K562 (cell line): ENCODE data around the gene SNX4. TPM values are rescaled to one million over a fixed set of nuclear protein-coding genes. Genes with fewer than 3 reads are reported as not detected.
A peak's percentile ranks its signal among the peaks of the same experiment; 100 is the strongest.

Experiments used
- CHD1 ChIP-seq: fragments of 200-600 bp; sonication (generic); IDR thresholded peaks from one replicate; pipeline ENCODE4 v1.6.1; 2012; ENCODE audit warnings: mild to moderate bottlenecking, moderate library complexity, low read length, inconsistent platforms
- CSDE1 ChIP-seq, 2 experiments: fragments of 450-650 bp; IDR thresholded peaks; 2 replicates each; pipeline ENCODE4 v1.6.1; 2016; ENCODE audit warnings: mild to moderate bottlenecking in 1 of 2
- DDX20 ChIP-seq: fragments of 450-650 bp; IDR thresholded peaks from 2 replicates; pipeline ENCODE4 v1.6.1; 2016; ENCODE audit warnings: missing genetic modification characterization, low read depth, mild to moderate bottlenecking, missing compliant biosample characterization, moderate library complexity
- EP400 ChIP-seq: fragments of 450-650 bp; IDR thresholded peaks from 2 replicates; pipeline ENCODE4 v1.6.1; 2017; ENCODE audit warnings: antibody characterized with exemption, mild to moderate bottlenecking, moderate library complexity
- GABPB1 ChIP-seq: sonication (generic); formaldehyde crosslinking; IDR thresholded peaks from 2 replicates; pipeline ENCODE4 v1.8.0; 2022; ENCODE audit warnings: mild to moderate bottlenecking, missing genetic modification reagents
- GATA2 ChIP-seq: sonication (generic); formaldehyde crosslinking; IDR thresholded peaks from 2 replicates; pipeline ENCODE4 v1.4.0; 2020; ENCODE audit warnings: mild to moderate bottlenecking, missing genetic modification reagents
- HNRNPUL1 ChIP-seq: fragments of 200-400 bp; formaldehyde crosslinking; IDR thresholded peaks from 2 replicates; pipeline ENCODE4 v1.6.1; 2017; ENCODE audit warnings: low read length
- KAT8 ChIP-seq: fragments of 450-650 bp; IDR thresholded peaks from 2 replicates; pipeline ENCODE4 v1.6.1; 2016; ENCODE audit warnings: low read depth, mild to moderate bottlenecking
- KDM5B ChIP-seq: fragments of 200-600 bp; sonication (generic); IDR thresholded peaks from 2 replicates; pipeline ENCODE4 v1.6.1; 2012; ENCODE audit warnings: low read depth, mild to moderate bottlenecking, moderate library complexity, low read length, control low read depth, inconsistent platforms; ENCODE audit not compliant: insufficient replicate concordance
- MNT ChIP-seq, 2 experiments: fragments of 450-650 bp; conservative IDR thresholded peaks; 2 replicates each; pipeline ENCODE4 v1.6.1; 2017; ENCODE audit warnings: mild to moderate bottlenecking in 2 of 2, moderate library complexity in 2 of 2
- NRF1 ChIP-seq, 2 experiments: fragments of 450-650 bp; IDR thresholded peaks in 1 of 2; conservative IDR thresholded peaks in 1 of 2; 2 replicates each; pipeline ENCODE4 v1.6.1; 2014; ENCODE audit warnings: mild to moderate bottlenecking in 2 of 2
- RAD51 ChIP-seq: fragments of 450-650 bp; IDR thresholded peaks from 2 replicates; pipeline ENCODE4 v1.7.1; 2016; ENCODE audit warnings: low read depth, mild to moderate bottlenecking, borderline replicate concordance
- RBM22 ChIP-seq: fragments of 200-400 bp; formaldehyde crosslinking; IDR thresholded peaks from 2 replicates; pipeline ENCODE4 v1.6.1; 2018; ENCODE audit warnings: low read length, low read depth; ENCODE audit not compliant: poor library complexity, severe bottlenecking
- RNF219 ChIP-seq: fragments of 250-450 bp; sonication (Bioruptor Pico); IDR thresholded peaks from 2 replicates; pipeline ENCODE4 v1.5.0; 2022; ENCODE audit warnings: mild to moderate bottlenecking
- SAFB ChIP-seq: fragments of 200-400 bp; formaldehyde crosslinking; IDR thresholded peaks from 2 replicates; pipeline ENCODE4 v1.6.1; 2017; ENCODE audit warnings: low read depth, low read length, borderline replicate concordance
- SIN3A ChIP-seq, 2 experiments: fragments of 150-350 bp in 1 of 2; IDR thresholded peaks; 2 replicates each; pipeline ENCODE4 v1.6.1; 2011 to 2016; ENCODE audit warnings: borderline replicate concordance in 2 of 2, low read depth in 2 of 2, low read length in 2 of 2, mild to moderate bottlenecking in 2 of 2, moderate library complexity in 2 of 2; ENCODE audit not compliant: control insufficient read depth in 1 of 2
- SRF ChIP-seq, 2 experiments: fragments of 250-450, 450-650 bp in 1 of 2; sonication (Bioruptor Pico) in 1 of 2; sonication (generic) in 1 of 2; formaldehyde crosslinking; IDR thresholded peaks; 2 replicates each; pipeline versions ENCODE4 v1.5.0 to v1.5.1; 2020 to 2022; ENCODE audit warnings: mild to moderate bottlenecking in 1 of 2, missing genetic modification reagents in 1 of 2
- SRSF3 ChIP-seq: fragments of 200-400 bp; formaldehyde crosslinking; IDR thresholded peaks from 2 replicates; pipeline ENCODE4 v1.6.1; 2016; ENCODE audit warnings: mild to moderate bottlenecking, low read length, moderate library complexity; ENCODE audit not compliant: insufficient read depth
- TAF9B ChIP-seq: fragments of 450-650 bp; IDR thresholded peaks from 2 replicates; pipeline ENCODE4 v1.6.1; 2018; ENCODE audit warnings: mild to moderate bottlenecking; ENCODE audit not compliant: partially characterized antibody
- TBL1XR1 ChIP-seq, 2 experiments: IDR thresholded peaks; 2 replicates each; pipeline ENCODE4 v1.6.1; 2012; ENCODE audit warnings: improper control_type of control experiment in 2 of 2, low read length in 2 of 2, mild to moderate bottlenecking in 1 of 2
- TCF3 ChIP-seq: sonication (generic); formaldehyde crosslinking; IDR thresholded peaks from 2 replicates; pipeline ENCODE4 v1.4.0; 2020; ENCODE audit warnings: mild to moderate bottlenecking, missing genetic modification reagents
- TFAP4 ChIP-seq: sonication (generic); formaldehyde crosslinking; IDR thresholded peaks from 2 replicates; pipeline ENCODE4 v1.8.0; 2022; ENCODE audit warnings: missing genetic modification reagents, mild to moderate bottlenecking, moderate library complexity, borderline replicate concordance
- ZFP30 ChIP-seq: fragments of 250-450 bp; sonication (Bioruptor Pico); IDR thresholded peaks from 2 replicates; pipeline ENCODE4 v1.8.0; 2022; ENCODE audit warnings: moderate library complexity, mild to moderate bottlenecking, inconsistent platforms, borderline replicate concordance
- ZNF124 ChIP-seq: sonication (generic); formaldehyde crosslinking; IDR thresholded peaks from 2 replicates; pipeline ENCODE4 v1.8.1; 2022; ENCODE audit warnings: missing genetic modification reagents
- ZNF140 ChIP-seq: fragments of 250-450 bp; sonication (Bioruptor Pico); IDR thresholded peaks from 2 replicates; pipeline ENCODE4 v1.8.0; 2021; ENCODE audit warnings: moderate library complexity, mild to moderate bottlenecking, inconsistent platforms
- polyA plus RNA-seq, 8 experiments: library from polyadenylated mRNA; depleted of rRNA in 4 of 8; stranded (reverse) in 5 of 8; unstranded in 3 of 8; fragments of >200 nt; fragmentation: Nextera tagmentation in 2 of 8; fragmentation: Illumina TruSeq in 1 of 8; extraction: Ambion mirVana in 2 of 8; extraction: Trizol in 1 of 8; gene quantifications; 2 replicates each; pipeline versions ENCODE4 v1.2.1 to v1.2.3, GENCODE V29; 2011 to 2014; ENCODE audit warnings: inconsistent platforms in 1 of 8, missing spikeins in 1 of 8
- total RNA-seq, 7 experiments: library from RNA; depleted of rRNA in 6 of 7; stranded (reverse); fragments of >200 nt in 6 of 7; fragmentation: Illumina TruSeq in 2 of 7; extraction: Trizol in 2 of 7; gene quantifications; 2 replicates each; pipeline versions ENCODE4 v1.2.1 to v1.2.3, GENCODE V29; 2011 to 2021; ENCODE audit warnings: low replicate concordance in 1 of 7

SNX4 gene
- total and polyA plus RNA-seq, 9 of the 15 experiments (the other 6 are each of a cell fraction or from before 2014, with no cell fraction given), result 11.4 to 40.3 (median 30.0) TPM

GRCh38 chr3:125433091-125433534, 86.9 kb downstream of the SNX4 start (continued):
- no peak for TF ChIP-seq RNF219 (CRISPR knock-in tag)
- no peak; a peak in 1 of 4 replicates for TF ChIP-seq NRF1 (conservative IDR thresholded peaks at IDR 0.05 in 1 of 2, IDR thresholded peaks at IDR 0.05 in 1 of 2)
- no peak for TF ChIP-seq SIN3A (IDR thresholded peaks at IDR 0.05; ENCODE audit: borderline replicate concordance in 2 of 2, control insufficient read depth in 1 of 2, low read depth in 2 of 2, low read length in 2 of 2)
- no peak for TF ChIP-seq KAT8
- TF ChIP-seq GABPB1 (CRISPR knock-in tag), result peak; percentile 54; the same call in 1 of the 2 replicates
- no peak for TF ChIP-seq CHD1
- no peak for TF ChIP-seq SRF (CRISPR knock-in tag; IDR thresholded peaks at IDR 0.05)
- TF ChIP-seq ZNF124 (CRISPR knock-in tag), result no peak
- TF ChIP-seq EP400, result peak; percentile 47; the same call in 1 of the 2 replicates
- TF ChIP-seq SAFB, result no peak
- TF ChIP-seq TFAP4 (CRISPR knock-in tag), result peak; percentile 62
- peak; percentile 39 for TF ChIP-seq TAF9B
- TF ChIP-seq HNRNPUL1, result no peak
- TF ChIP-seq MNT (conservative IDR thresholded peaks at IDR 0.05), result peak in 1 of 2 experiments; percentile 69; a peak in 2 of 4 replicates
- no peak for TF ChIP-seq DDX20 (tag)
- no peak for TF ChIP-seq CSDE1 (IDR thresholded peaks at IDR 0.05)
- TF ChIP-seq ZNF140 (CRISPR knock-in tag), result no peak
- no peak for TF ChIP-seq RBM22
- no peak for TF ChIP-seq SRSF3
- peak; percentile 99 for TF ChIP-seq GATA2 (CRISPR knock-in tag)
- peak in 1 of 2 experiments; percentile 90; a peak in 3 of 4 replicates for TF ChIP-seq TBL1XR1 (IDR thresholded peaks at IDR 0.05; ENCODE audit: low read length in 2 of 2)
- no peak; the same call in 1 of the 2 replicates for TF ChIP-seq RAD51
- TF ChIP-seq TCF3 (CRISPR knock-in tag), result peak; percentile 100
- TF ChIP-seq ZFP30 (CRISPR knock-in tag), result no peak
- no peak for TF ChIP-seq KDM5B
